OCI-LY3 (cell line): Measurements from ENCODE around the gene SCAMP1.

ENCODE experiments used
- CTCF ChIP-seq: fragments of 200-600, 300-600 bp; sonication (generic); IDR thresholded peaks from 2 replicates; pipeline ENCODE4 v1.5.1; 2014; ENCODE audit warnings: antibody characterized with exemption, low read length, low read depth
- EZH2phosphoT487 ChIP-seq: fragments of 200-600 bp; shearing (Covaris generic); IDR thresholded peaks from 2 replicates; pipeline ENCODE4 v1.6.1; 2018; ENCODE audit warnings: antibody characterized with exemption, mixed run types, low read depth

GRCh38 chr5:78336698-78337097, 23.7 kb upstream of the SCAMP1 start:
- TF ChIP-seq CTCF: no peak
- TF ChIP-seq EZH2phosphoT487: no peak
